PFSK-1 (cell line): ENCODE measurements around the gene OR6A2.

Source experiments
- FOXP2 ChIP-seq: optimal IDR thresholded peaks from 2 replicates; pipeline ENCODE3; 2011; ENCODE audit warnings: borderline replicate concordance, control low read depth, inconsistent platforms; ENCODE audit not compliant: insufficient read depth; ENCODE audit errors: extremely low read length, extremely low read depth
- POLR2AphosphoS5 ChIP-seq: IDR thresholded peaks from 2 replicates; pipeline ENCODE4 v1.6.1; 2012; ENCODE audit warnings: low read depth, mild to moderate bottlenecking, control low read depth, low read length, moderate library complexity
- SIN3A ChIP-seq: IDR thresholded peaks from 2 replicates; pipeline ENCODE4 v1.6.1; 2012; ENCODE audit warnings: mild to moderate bottlenecking, low read length, moderate library complexity, borderline replicate concordance; ENCODE audit not compliant: insufficient read depth
- TAF1 ChIP-seq: IDR thresholded peaks from 2 replicates; pipeline ENCODE4 v1.6.1; 2012; ENCODE audit warnings: low read length, control low read depth, borderline replicate concordance; ENCODE audit not compliant: insufficient read depth
- TF ChIP-seq, protein P1 (sequence below), 2 experiments: IDR thresholded peaks; 2 replicates each; pipeline versions ENCODE4 v1.6.1 to v1.8.0; 2011 to 2012; ENCODE audit warnings: low read depth in 2 of 2, low read length in 2 of 2, control low read depth in 1 of 2, inconsistent platforms in 1 of 2, mild to moderate bottlenecking in 1 of 2, moderate library complexity in 1 of 2; ENCODE audit not compliant: insufficient read depth in 1 of 2

DNA sequence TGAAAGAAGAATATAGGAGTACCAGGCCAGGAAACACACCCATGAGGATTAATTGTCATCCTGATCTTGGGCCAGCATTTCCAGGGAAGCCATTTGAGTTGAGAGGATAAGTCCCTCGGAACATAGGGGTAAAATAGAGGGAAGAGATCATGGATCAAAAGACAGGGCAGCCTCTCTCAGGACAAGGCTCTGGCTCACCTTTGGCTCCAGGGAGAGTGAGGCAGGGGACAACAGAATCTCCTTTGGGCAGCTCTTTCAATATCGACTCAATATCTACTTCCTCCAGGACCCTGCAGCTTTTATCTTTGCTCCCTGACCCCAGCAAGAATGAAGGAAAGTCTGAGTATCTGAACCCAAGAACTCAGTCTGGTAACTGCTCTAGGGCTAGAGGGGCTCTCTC is 16.8 kb downstream of the OR6A2 start, which contains the start of gene OR2AG1:
- TF ChIP-seq POLR2AphosphoS5, result no peak
- TF ChIP-seq SIN3A, result no peak
- TF ChIP-seq, protein P1, sequence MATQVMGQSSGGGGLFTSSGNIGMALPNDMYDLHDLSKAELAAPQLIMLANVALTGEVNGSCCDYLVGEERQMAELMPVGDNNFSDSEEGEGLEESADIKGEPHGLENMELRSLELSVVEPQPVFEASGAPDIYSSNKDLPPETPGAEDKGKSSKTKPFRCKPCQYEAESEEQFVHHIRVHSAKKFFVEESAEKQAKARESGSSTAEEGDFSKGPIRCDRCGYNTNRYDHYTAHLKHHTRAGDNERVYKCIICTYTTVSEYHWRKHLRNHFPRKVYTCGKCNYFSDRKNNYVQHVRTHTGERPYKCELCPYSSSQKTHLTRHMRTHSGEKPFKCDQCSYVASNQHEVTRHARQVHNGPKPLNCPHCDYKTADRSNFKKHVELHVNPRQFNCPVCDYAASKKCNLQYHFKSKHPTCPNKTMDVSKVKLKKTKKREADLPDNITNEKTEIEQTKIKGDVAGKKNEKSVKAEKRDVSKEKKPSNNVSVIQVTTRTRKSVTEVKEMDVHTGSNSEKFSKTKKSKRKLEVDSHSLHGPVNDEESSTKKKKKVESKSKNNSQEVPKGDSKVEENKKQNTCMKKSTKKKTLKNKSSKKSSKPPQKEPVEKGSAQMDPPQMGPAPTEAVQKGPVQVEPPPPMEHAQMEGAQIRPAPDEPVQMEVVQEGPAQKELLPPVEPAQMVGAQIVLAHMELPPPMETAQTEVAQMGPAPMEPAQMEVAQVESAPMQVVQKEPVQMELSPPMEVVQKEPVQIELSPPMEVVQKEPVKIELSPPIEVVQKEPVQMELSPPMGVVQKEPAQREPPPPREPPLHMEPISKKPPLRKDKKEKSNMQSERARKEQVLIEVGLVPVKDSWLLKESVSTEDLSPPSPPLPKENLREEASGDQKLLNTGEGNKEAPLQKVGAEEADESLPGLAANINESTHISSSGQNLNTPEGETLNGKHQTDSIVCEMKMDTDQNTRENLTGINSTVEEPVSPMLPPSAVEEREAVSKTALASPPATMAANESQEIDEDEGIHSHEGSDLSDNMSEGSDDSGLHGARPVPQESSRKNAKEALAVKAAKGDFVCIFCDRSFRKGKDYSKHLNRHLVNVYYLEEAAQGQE (IDR thresholded peaks at IDR 0.05; ENCODE audit: insufficient read depth in 1 of 2, low read depth in 2 of 2, low read length in 2 of 2), result no peak
- TF ChIP-seq TAF1, result no peak
- TF ChIP-seq FOXP2, result no peak
